BJ (cell line): Measurements from ENCODE around the gene DIAPH3. TPM values are rescaled to one million over a fixed set of nuclear protein-coding genes. Genes with fewer than 3 reads are reported as not detected.

Experiments
- CTCF ChIA-PET: fragments of 350-600 bp; formaldehyde crosslinking; extraction: SDS; loops from one replicate; lab custom pipeline; 2021; ENCODE audit warnings: antibody characterized with exemption, inconsistent platforms; lab: Yijun Ruan, JAX
- POLR2A ChIA-PET: fragments of 300-600 bp; sonication (Branson Sonifier 250); formaldehyde crosslinking; extraction: SDS; loops from one replicate; lab custom pipeline; 2021; ENCODE audit warnings: antibody characterized with exemption; lab: Charles Lee
- DNase-seq: peaks from one replicate; pipeline ENCODE4 v3.0.0-alpha.2; 2011; ENCODE audit warnings: low read depth
- H3K27me3 ChIP-seq: 2 replicates; pipeline ENCODE4 v1.6.0; 2011; ENCODE audit warnings: low read length; ENCODE audit not compliant: control insufficient read depth, insufficient read depth
- H3K36me3 ChIP-seq: 2 replicates; pipeline ENCODE4 v1.5.1; 2011; ENCODE audit warnings: low read length; ENCODE audit not compliant: control insufficient read depth, insufficient read depth
- H3K4me3 ChIP-seq: 2 replicates; pipeline ENCODE4 v1.5.1; 2011; ENCODE audit warnings: low read depth, mild to moderate bottlenecking, control low read depth, low read length
- polyA plus RNA-seq: library from polyadenylated mRNA; depleted of rRNA; stranded (reverse); fragments of >200 nt; gene quantifications from 2 replicates; pipeline ENCODE4 v1.2.3, GENCODE V29; 2011
- TF ChIP-seq, protein P1 (sequence below): IDR thresholded peaks from 2 replicates; pipeline ENCODE4 v1.5.1; 2011; ENCODE audit warnings: low read depth, mild to moderate bottlenecking, control low read depth, inconsistent platforms, low read length, moderate library complexity; ENCODE audit not compliant: insufficient read depth

DIAPH3 gene
- polyA plus RNA-seq, 1 experiment = 8.5 TPM

DNA sequence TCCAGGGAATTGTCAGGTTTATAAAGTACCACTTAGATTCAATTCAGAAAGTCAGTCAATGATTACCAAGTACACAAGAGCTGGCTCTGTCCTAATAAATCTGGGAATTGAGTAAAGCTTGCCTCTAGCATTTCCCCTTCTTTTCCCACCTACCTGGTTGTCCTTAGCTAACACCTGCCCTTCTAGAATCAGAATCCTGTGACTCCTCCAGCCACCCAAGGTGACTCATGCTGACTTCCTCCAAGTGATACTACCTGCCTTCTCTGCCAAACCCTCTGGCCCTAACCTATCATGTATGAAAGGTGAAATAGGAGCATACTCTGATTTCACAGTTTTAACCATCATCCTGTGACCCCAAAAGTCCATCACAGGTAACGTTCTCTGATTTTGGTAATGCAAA, 151.2 kb downstream of the DIAPH3 start:
- CTCF ChIA-PET = no interaction called here
- H3K27me3 ChIP-seq = no peaks in the 10 kb centered on the region
- DNase-seq = no peak
- TF ChIP-seq, protein P1, sequence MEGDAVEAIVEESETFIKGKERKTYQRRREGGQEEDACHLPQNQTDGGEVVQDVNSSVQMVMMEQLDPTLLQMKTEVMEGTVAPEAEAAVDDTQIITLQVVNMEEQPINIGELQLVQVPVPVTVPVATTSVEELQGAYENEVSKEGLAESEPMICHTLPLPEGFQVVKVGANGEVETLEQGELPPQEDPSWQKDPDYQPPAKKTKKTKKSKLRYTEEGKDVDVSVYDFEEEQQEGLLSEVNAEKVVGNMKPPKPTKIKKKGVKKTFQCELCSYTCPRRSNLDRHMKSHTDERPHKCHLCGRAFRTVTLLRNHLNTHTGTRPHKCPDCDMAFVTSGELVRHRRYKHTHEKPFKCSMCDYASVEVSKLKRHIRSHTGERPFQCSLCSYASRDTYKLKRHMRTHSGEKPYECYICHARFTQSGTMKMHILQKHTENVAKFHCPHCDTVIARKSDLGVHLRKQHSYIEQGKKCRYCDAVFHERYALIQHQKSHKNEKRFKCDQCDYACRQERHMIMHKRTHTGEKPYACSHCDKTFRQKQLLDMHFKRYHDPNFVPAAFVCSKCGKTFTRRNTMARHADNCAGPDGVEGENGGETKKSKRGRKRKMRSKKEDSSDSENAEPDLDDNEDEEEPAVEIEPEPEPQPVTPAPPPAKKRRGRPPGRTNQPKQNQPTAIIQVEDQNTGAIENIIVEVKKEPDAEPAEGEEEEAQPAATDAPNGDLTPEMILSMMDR = no peak
- H3K4me3 ChIP-seq = no peak overlapping the region
- POLR2A ChIA-PET = no interaction called here
- H3K36me3 ChIP-seq = peaks cover 2% of the 10 kb centered on the region; the same call in 1 of the 2 replicates

DNA sequence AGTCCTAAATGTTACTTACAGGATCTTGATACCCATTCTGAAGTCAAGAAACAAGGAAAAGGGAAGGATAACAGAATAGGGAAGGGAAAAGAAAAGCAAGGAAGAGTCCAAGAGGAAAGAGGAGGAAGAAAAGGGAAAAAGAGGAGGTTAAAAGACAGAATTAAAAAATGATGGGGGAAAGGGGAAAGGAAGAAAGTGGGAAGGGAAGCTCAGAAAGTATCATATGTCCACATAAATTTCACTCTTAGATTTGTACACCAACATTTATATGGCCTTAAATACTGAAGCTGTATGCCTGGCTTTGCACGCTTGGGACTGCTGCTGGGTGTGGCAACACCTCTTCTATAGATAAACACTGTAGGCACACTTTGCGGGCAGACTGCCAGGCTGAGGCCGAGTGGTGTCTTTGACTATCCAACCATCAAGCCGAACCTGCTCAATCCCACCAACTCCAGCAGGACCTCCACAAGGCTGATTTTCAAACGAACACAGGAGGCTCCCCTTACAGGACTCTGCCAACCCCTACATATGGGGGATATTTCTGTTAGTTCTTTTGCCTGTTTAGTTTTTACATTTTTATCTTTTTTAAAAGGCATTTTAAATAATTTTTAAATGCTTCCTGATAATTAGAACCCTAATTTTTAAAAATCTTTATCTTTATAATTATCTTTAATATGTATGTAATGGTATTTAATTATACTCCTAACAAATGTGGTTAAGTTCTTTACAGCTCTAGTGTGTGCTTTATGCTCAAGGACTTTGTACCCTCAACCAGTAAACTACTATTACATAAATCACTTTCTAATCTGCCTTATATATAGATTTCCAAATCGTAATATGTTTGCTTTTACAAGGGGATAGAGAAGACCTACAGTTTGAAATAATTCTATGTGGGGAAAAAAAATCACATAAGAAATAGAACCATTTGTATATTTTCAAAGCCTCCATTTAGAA, 154.2 kb downstream of the DIAPH3 start:
- CTCF ChIA-PET = no interaction called here
- Histone ChIP-seq H3K27me3 (no peaks in the 10 kb centered on the region), H3K4me3 (no peak overlapping the region), H3K36me3 (peaks cover 2% of the 10 kb centered on the region; the same call in 1 of the 2 replicates)
- TF ChIP-seq, protein P1 = no peak
- DNase-seq = no peak
- POLR2A ChIA-PET = no interaction called here

DNA sequence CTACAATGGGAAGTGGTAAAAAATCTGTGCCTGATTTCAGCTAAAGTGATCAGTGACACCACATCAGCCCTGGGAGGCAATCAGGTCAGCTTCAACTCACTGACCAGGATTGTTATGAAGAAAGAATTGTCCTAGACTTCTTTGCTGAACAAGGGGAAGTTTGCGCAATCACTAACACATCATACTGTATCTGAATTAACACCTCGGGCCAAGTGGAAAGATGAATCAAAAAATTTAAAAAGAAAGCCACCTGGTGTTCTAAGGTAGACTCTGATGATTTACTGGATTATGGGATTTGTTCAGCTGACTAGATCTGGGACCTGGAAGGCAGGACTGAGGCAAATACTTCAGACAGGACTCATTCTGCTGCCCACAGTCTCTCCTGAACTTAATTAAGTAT, 161.8 kb downstream of the DIAPH3 start:
- TF ChIP-seq, protein P1 = no peak

DNA sequence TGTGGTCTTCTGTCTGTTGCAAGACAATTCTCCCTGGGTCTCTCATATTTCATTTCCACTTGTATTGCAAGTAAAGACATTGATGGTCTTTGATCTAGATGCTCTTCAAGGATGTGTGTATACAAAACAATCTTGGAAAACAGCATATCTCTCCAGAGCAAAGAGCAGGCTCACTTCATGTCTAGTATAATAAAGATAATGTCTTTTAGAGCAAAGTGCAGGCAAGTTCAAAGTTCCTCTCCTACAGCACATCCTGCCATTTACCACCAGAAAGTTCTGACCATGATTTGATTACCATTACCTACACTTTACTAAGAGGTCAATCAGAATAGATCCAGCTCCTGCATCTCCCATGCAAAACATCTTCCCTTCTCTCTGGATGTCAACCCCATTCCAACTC, 162.8 kb downstream of the DIAPH3 start:
- POLR2A ChIA-PET = no interaction called here
- H3K36me3 ChIP-seq = no peaks in the 10 kb centered on the region
- no peak overlapping the region for H3K4me3 ChIP-seq
- no peaks in the 10 kb centered on the region for H3K27me3 ChIP-seq
- DNase-seq = no peak
- TF ChIP-seq, protein P1 = no peak
- CTCF ChIA-PET = no interaction called here

More for the DNA sequence above, 161.8 kb downstream of the DIAPH3 start:
- Histone ChIP-seq H3K4me3 (no peak overlapping the region), H3K27me3 (no peaks in the 10 kb centered on the region), H3K36me3 (no peaks in the 10 kb centered on the region)
- no peak for DNase-seq
- CTCF ChIA-PET = no interaction called here
- POLR2A ChIA-PET = no interaction called here

DNA sequence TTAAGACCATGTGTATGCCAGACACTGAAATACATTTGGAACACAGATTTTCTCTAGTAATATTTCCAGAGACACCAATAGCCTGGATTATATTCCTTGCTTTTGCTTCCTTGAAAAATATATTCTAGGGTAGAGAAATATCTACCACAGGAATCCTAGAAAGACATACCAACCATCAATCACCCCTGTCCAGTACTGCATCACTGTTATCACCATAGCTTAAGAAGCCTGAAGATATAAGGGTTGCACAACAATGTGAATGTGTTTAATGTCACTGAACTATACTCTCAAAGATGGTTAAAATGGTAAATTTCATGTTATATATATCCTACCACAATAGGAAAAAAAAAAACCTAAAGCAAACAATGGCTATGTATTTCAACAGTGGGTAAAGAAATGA, 163.6 kb downstream of the DIAPH3 start:
- POLR2A ChIA-PET = no interaction called here
- Histone ChIP-seq H3K36me3 (no peaks in the 10 kb centered on the region), H3K27me3 (no peaks in the 10 kb centered on the region), H3K4me3 (no peak overlapping the region)
- no peak for DNase-seq
- TF ChIP-seq, protein P1 = no peak
- CTCF ChIA-PET = interaction anchor here (1.3 kb wide), 1 partner anchor 15 kb away, joined by 3 read pairs; no protein-coding TSS in a partner anchor
